HG03558 (cell line): ENCODE results near the gene BBIP1.

ENCODE experiments used
- ATAC-seq: cut with Tn5 transposase; IDR thresholded peaks from one replicate; pipeline ENCODE4 v1.9.1; 2021; ENCODE audit warnings: moderate number of reproducible peaks; ENCODE audit not compliant: unreplicated experiment; ENCODE audit errors: extremely low read depth

The BBIP1 gene

GRCh38 chr10:110865809-110866482 lies 53.0 kb downstream of the BBIP1 start:
- ATAC-seq: no peak

- no peak for ATAC-seq
Observed at GRCh38 chr10:110865186-110865808, 53.7 kb downstream of the BBIP1 start.

- peak; percentile 47 for ATAC-seq
Observed at GRCh38 chr10:110864662-110865140, 54.3 kb downstream of the BBIP1 start.

DNA sequence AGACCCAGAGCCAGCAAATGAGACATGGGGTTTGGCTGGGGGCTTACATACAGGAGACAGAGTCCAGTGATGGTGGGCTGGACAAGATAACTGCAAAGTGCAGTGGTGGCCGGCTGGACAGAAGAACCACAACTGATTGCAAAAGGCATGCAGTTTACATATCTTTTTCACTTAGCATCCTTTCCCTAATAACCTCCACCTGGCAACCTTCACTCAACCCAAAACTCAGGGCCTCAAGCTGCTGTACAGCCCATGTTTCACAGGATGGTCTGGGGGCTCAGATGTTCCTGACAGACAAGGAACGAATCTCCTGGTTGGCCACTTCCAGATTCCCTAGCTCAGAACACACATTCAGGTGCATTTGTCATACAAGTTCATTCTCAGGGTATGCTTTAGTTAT lies 55.0 kb downstream of the BBIP1 start:
- no peak for ATAC-seq

DNA sequence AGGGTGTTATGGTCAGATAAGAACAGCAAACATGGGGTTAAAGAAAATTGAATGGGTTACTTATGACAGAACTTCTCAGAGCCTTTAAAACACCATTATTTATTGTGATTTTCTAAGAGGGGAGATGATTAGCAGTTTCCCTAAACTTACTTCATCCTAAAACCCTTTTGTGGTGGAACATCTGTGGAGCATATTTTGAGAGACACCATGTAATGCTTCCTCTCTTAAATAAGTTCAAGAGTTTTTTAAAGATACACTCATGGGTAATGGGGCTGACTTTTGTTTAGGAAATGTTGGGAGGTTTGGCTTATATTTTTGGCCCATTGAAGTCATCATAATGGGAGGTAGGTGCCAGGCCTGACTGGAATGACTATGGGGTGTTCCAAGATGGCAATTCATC lies 55.6 kb downstream of the BBIP1 start:
- ATAC-seq: no peak

DNA sequence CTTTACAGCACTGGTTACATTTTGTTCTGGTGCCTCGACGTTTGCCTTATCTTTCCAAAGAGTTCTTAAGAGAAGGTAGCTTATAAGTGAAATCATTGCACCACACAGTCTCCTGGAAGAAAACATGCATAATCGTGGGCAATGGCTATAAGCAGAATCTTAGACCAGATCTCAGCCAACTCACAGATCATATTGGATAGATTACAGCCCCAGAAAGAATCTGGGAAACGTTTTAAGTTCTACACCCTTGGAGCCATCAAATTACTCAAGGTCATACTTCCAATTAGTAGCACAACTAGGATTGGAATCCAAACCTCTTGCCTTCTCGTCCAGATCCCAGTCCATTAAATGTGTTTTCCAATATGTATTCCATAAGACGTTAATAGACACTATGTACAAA lies 56.0 kb downstream of the BBIP1 start:
- ATAC-seq: no peak

GRCh38 chr10:110861930-110862649 lies 56.9 kb downstream of the BBIP1 start:
- ATAC-seq: no peak

DNA sequence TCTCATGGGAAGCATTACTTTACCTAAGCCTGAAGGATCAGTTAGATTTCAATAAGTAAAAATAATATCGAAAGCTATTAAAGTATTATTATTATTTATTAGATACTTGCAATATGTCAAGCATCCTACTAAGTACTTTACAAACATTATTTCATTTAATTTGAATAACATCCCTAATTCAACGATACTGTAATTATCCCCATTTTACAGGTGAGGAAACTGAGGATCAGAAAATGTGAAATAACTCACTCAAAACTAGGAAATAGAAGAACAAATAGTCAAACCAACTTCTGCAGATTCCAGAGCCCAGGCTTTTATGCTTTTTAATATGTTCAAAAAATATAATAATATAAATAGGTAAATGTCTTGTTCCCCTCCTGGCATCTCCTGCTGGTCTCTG lies 57.5 kb downstream of the BBIP1 start:
- no peak for ATAC-seq

DNA sequence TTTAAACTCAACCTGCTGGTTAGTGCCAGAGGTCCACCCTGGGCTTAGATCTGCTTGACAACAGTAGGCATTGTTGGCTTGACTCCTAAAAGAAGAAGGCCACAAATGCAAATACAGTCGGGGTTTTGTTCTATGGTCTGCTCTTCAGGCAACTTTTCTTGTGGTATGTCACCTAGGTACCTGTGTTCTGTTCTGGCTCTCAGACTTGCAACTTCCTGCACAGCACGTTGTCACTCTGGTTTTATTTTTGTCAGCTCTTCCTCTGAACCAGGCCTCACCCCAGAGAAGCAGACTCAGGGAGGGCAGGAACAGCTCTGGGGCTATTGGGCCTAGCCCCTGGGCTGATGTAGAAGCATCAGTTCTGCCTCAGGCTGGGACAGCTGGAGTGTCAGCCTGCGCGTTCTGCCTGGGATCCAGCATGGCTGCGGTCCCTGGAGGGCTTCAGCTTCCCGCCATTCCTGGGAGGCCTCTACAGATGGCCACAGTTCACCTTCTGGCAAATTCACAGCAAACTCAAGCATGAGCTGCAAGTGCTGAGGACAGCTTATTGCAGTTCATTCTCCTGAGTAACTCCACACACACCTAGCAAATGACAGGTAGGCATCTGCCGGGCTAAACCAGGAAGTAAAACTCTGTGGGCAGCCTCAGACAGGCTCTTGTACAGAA lies 58.3 kb downstream of the BBIP1 start:
- no peak for ATAC-seq

GRCh38 chr10:110859973-110860376 lies 59.0 kb downstream of the BBIP1 start:
- ATAC-seq: no peak

- ATAC-seq: no peak
Observed at GRCh38 chr10:110859206-110859972, 59.6 kb downstream of the BBIP1 start.

- no peak for ATAC-seq
Observed at GRCh38 chr10:110858297-110858934, 60.6 kb downstream of the BBIP1 start.

DNA sequence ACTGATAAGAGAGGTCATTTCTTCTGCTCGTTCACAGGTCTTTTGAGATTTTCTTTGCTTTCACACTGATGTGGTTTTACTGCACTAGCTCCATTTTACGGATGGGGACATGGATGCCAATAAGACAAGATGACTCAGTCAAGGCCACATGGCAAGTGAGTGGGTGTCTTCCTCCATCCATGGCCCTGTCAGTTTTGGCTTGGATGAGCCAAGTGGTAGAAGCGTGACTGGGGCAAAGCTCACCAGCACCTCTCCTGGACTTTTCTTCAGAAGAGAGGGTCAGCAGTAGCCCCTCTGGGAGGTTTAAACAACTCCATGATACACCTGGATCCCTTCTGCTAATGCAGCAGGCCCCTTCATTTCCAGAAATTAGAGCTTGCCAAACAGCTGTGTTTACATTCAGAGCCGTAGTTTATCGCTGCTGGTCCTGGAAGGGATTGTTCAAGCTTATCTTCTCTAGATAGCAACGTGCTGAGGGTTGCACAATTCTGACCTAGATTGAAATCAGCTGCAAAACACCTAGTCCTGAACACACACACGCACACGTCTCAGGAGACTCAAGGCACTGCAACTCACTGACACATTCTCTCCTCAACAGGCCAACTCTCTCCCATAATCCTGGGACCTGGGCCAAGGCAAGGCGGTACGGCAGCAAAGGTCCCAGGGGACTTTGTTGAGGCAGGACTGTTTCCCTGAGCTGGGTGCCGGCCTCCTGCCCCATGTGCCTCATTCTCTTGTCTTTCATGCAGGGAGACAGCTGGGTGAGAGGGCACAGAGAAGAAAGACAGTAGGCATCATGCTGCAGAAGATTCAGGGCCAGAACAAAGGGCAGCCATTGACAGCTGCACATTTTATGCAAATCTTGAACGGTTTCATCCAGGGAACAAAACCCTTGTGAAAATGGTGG lies 61.5 kb downstream of the BBIP1 start:
- peak; percentile 30 for ATAC-seq

DNA sequence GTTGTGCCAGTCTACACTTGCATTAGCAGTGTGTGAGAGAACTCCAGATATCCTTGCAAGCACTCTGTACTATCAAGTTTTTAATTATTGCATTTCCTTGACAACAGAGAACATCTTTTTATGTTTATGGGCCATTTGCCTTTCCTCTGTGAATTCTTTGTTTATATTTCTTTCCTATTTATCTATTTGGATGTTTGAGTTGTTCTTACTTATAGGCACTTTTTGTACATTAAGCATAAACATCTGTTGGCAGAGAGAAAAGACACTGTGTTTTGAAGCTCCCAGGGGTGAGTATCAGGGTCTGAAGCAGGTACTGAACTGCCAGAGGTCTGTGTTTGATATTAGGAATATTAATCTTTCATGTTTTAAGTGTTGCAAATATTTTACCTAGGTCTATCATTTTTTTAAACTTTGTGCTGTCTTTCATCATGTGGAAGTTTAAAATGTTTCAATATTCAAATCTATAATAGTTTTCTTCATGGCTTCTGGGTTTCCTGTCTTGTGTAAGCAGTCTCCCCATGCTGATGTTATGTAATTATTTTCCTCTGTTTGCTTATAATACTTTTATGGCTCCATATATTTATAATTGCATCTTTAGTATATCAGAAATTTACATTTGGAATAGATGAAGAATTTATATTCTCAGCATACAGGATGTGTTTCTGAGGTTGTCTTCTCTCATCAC lies 64.9 kb downstream of the BBIP1 start:
- ATAC-seq: no peak

DNA sequence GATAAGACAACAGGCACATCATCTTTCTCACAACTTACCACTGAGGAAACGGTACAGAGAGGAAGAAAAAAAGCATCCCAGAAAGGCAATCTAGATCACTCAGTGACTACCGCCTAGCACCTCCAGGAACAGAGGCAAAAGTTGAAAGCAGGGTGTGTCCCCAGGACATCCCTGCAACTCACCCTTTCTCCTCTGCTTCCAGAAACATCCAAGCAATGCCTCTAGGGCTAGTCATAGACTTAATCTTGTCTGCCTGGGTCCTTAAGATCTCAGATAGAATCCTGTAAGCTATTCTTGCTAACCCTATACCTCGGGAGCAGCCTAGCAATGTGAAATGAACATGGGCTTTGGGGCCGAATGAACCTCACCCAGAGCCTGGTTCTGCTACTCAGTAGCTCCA lies 66.0 kb downstream of the BBIP1 start:
- no peak for ATAC-seq

- no peak for ATAC-seq
Observed at GRCh38 chr10:110852255-110852896, 66.6 kb downstream of the BBIP1 start.

DNA sequence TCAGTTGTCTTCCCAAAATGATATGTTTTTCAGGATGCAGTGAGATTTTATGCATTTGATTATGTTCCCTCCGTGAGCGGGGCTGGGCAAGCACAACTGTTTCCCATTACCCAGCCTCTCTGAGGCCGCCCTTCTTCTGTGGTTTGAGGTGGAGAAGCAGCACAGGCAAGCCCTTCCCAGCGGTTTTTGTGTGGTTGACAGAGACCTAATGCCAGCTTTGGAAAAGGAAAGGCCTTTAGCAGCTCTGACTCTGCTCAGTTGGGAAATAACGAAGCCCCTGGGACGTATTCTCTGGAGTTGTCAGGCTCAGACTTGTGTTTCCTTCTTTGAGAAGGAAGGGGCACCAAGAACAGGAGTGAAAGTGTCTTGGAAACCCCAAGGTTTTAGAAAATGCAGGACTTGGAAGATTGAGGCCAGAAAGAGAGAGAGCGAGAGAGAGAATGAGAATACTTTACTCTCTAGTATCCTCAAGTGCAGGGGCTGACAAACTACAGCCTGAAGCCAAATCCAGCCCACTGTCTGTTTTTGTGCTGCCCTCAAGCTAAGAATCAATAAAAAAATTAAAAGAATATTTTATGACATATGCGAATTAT lies 67.9 kb downstream of the BBIP1 start:
- ATAC-seq: no peak
